Measurements from ENCODE around the gene CAMK2A. TPM values are rescaled to one million over a fixed set of nuclear protein-coding genes. Genes with fewer than 3 reads are reported as not detected.

CAMK2A gene
- total and polyA plus RNA-seq, 2 of the 4 experiments (the other 2 are of a cell fraction): 0.18 to 0.19 TPM

DNA sequence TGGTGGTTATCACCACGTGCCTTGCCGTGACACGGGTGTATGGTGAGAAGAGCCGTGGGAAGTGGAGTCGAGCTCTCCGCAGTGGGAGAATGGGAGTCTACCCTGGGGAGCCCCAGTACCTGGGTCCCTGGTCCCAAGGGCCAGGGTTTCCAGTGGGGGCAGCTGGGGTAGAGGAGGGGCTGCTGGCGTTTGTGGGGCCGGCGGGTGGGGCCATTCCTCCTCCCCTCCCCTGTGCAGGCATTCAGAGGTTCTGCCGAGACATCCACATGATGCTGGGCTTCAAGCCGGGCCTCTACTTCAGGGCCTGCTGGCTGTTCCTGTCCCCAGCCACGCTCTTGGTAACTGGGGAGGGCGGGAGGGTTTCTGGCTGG, 85.0 kb downstream of the CAMK2A start:
- ATAC-seq (ENCODE audit: low read depth) (no peak), DNase-seq (no peak)
- no peaks in the 10 kb centered on the region for H4K20me1 ChIP-seq (ENCODE audit: insufficient read depth, low read length)
- peaks cover 6% of the 10 kb centered on the region; the same call in 1 of the 2 replicates for H3K9me1 ChIP-seq (ENCODE audit: insufficient read depth, low read length)
- no peak overlapping the region for H4K5ac ChIP-seq (ENCODE audit: low read depth, low read length)
- dilution Hi-C loops (cut with HindIII; ENCODE audit: low sequenced_read_pairs, unreplicated experiment): no loop called here
- no peak overlapping the region for H2BK15ac ChIP-seq (ENCODE audit: low read depth, low read length)
- no peak overlapping the region for H2BK120ac ChIP-seq (ENCODE audit: low read depth, low read length)
- no peak for TF ChIP-seq RAD21 (IDR thresholded peaks at IDR 0.05; ENCODE audit: low read length)
- TF ChIP-seq NFE2L2 (IDR thresholded peaks at IDR 0.05; ENCODE audit: low read depth, low read length): no peak
- no peak for TF ChIP-seq POLR2A (IDR thresholded peaks at IDR 0.05; ENCODE audit: low read depth, low read length)
- TF ChIP-seq RCOR1 (IDR thresholded peaks at IDR 0.05; ENCODE audit: insufficient replicate concordance, low read length): no peak
- no peak for TF ChIP-seq BHLHE40 (IDR thresholded peaks at IDR 0.05; ENCODE audit: low read depth, low read length)
- no peak for TF ChIP-seq MXI1 (IDR thresholded peaks at IDR 0.05; ENCODE audit: borderline replicate concordance, low read depth, low read length)
- TF ChIP-seq, protein P1, sequence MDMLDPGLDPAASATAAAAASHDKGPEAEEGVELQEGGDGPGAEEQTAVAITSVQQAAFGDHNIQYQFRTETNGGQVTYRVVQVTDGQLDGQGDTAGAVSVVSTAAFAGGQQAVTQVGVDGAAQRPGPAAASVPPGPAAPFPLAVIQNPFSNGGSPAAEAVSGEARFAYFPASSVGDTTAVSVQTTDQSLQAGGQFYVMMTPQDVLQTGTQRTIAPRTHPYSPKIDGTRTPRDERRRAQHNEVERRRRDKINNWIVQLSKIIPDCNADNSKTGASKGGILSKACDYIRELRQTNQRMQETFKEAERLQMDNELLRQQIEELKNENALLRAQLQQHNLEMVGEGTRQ (IDR thresholded peaks at IDR 0.05; ENCODE audit: low read depth, low read length): no peak
- TF ChIP-seq RFX5 (IDR thresholded peaks at IDR 0.05; ENCODE audit: low read depth, low read length): no peak
- H2BK5ac ChIP-seq (ENCODE audit: low read depth, low read length, poor library complexity, severe bottlenecking): no peak overlapping the region
- in situ Hi-C loops (cut with MboI; ENCODE audit: low sequenced_read_pairs): loop anchor here (25.0 kb wide), 1 partner anchor 567 kb away; no protein-coding TSS in a partner anchor
- WGBS, 2 experiments (ENCODE audit: extremely low coverage in 2 of 2, insufficient read length in 1 of 2): 100% methylated on average over 1 of the region's 13 CpGs; no CpG with 5 or more reads in 1 of the 2 experiments
- H2AFZ ChIP-seq (replicated peaks; ENCODE audit: low read length, poor library complexity): no peak overlapping the region
- no peak overlapping the region for H4K91ac ChIP-seq (ENCODE audit: insufficient read depth, low read depth, low read length)
- no peak overlapping the region for H3K56ac ChIP-seq (ENCODE audit: extremely low read depth, insufficient read depth, low read length)
- H3K4ac ChIP-seq (ENCODE audit: low read depth, low read length): no peak overlapping the region
- no peak overlapping the region for H2BK20ac ChIP-seq (ENCODE audit: low read depth, low read length)
- H3K9ac ChIP-seq (ENCODE audit: low read depth, low read length): no peak overlapping the region
- H3K18ac ChIP-seq (ENCODE audit: low read depth, low read length): no peak overlapping the region
- BruUV-seq (replicated peaks): no TSS peak
- H2AK5ac ChIP-seq (ENCODE audit: low read depth, low read length): no peak overlapping the region
- H3K4me2 ChIP-seq (ENCODE audit: low read depth, low read length): no peak overlapping the region
- intact Hi-C loops (cut with micrococcal nuclease): no loop called here
- no peaks in the 10 kb centered on the region for H3K79me1 ChIP-seq (ENCODE audit: low read depth in 1 of 2, low read length in 2 of 2)
- no peak overlapping the region for H4K8ac ChIP-seq (ENCODE audit: low read depth in 2 of 2, low read length in 2 of 2)
- peaks cover under 1% of the 10 kb centered on the region; the same call in 1 of the 2 replicates for H3K9me3 ChIP-seq (ENCODE audit: control insufficient read depth, insufficient read depth, low read length)
- H3K27ac ChIP-seq (ENCODE audit: insufficient read depth, low read length): no peak overlapping the region
- CTCF ChIA-PET: no interaction called here
- H3K23ac ChIP-seq (ENCODE audit: low read depth, low read length): no peak overlapping the region
- peaks cover 11% of the 10 kb centered on the region for H3K27me3 ChIP-seq (ENCODE audit: control insufficient read depth, insufficient read depth, low read length)
- H3K4me1 ChIP-seq (ENCODE audit: control insufficient read depth, insufficient read depth, low read length): peaks cover 11% of the 10 kb centered on the region
- H2AK9ac ChIP-seq (replicated peaks; ENCODE audit: low read depth, low read length, poor library complexity): no peak overlapping the region
- no peaks in the 10 kb centered on the region for H3K36me3 ChIP-seq (ENCODE audit: control insufficient read depth, insufficient read depth, low read length)
- POLR2A ChIA-PET (ENCODE audit: unreplicated experiment): no interaction called here
- H3K14ac ChIP-seq (replicated peaks; ENCODE audit: low read depth, low read length): no peak overlapping the region
- no peak overlapping the region for H3K4me3 ChIP-seq (ENCODE audit: insufficient read depth, low read depth, low read length)

Data from IMR-90 (cell line).